ENCODE results near the gene BAZ1A. TPM values are rescaled to one million over a fixed set of nuclear protein-coding genes. Genes with fewer than 3 reads are reported as not detected.

Gene BAZ1A
- total and polyA plus RNA-seq, 9 of the 15 experiments (the other 6 are each of a cell fraction or from before 2014, with no cell fraction given) = 22.0 to 71.2 (median 39.1) TPM

GRCh38 chr14:34742270-34743115 lies 132.7 kb downstream of the BAZ1A start:
- intact Hi-C loops (cut with micrococcal nuclease) = no loop called here
- no peaks in the 10 kb centered on the region for H4K20me1 ChIP-seq (replicated peaks; ENCODE audit: control insufficient read depth, insufficient read depth, low read length)
- H3K9me1 ChIP-seq (ENCODE audit: control insufficient read depth, insufficient read depth, low read length) = no peaks in the 10 kb centered on the region
- DNase-seq (ENCODE audit: extremely low read depth in 1 of 4, low spot score in 3 of 4) = no peak
- H3K36me3 ChIP-seq (ENCODE audit: control insufficient read depth, insufficient read depth, low read length) = no peaks in the 10 kb centered on the region
- POLR2A ChIA-PET = no interaction called here
- CTCF ChIA-PET (ENCODE audit: low intra/inter-chr PET ratio) = no interaction called here
- H3K27me3 ChIP-seq (ENCODE audit: control insufficient read depth in 2 of 2, insufficient read depth in 2 of 2, low read length in 2 of 2) = no peaks in the 10 kb centered on the region
- H3K9me3 ChIP-seq (replicated peaks; ENCODE audit: control insufficient read depth, insufficient read depth, low read depth, low read length) = no peaks in the 10 kb centered on the region
- in situ Hi-C loops (cut with MboI) = no loop called here
- no peaks in the 10 kb centered on the region for H3K79me2 ChIP-seq (ENCODE audit: control insufficient read depth, insufficient read depth, low read length)
- no TSS peak for BruUV-seq (replicated peaks)
- no peak overlapping the region for H3K27ac ChIP-seq (ENCODE audit: extremely low read depth, low read depth, low read length)
- FAIRE-seq = no peak
- no peak for ATAC-seq
- no peak overlapping the region for H3K4me2 ChIP-seq (ENCODE audit: insufficient read depth, low read length)
- H3K4me3 ChIP-seq = no peak overlapping the region
- WGBS (ENCODE audit: insufficient coverage, low coverage, missing lambda C conversion rate) = 53% methylated on average over 8 of the region's 8 CpGs
- no peaks in the 10 kb centered on the region for H3K4me1 ChIP-seq (replicated peaks in 1 of 2; ENCODE audit: control insufficient read depth in 2 of 2, insufficient read depth in 2 of 2, low read length in 2 of 2)
- no peak for TF ChIP-seq TBL1XR1 (IDR thresholded peaks at IDR 0.05; ENCODE audit: low read length in 2 of 2)
- TF ChIP-seq NFIC (IDR thresholded peaks at IDR 0.05) = peak; percentile 81
- no peak for TF ChIP-seq ILK (tag; IDR thresholded peaks at IDR 0.05; ENCODE audit: borderline replicate concordance, low read depth)
- no peak for TF ChIP-seq ZNF449 (CRISPR knock-in tag; IDR thresholded peaks at IDR 0.05)
- no peak for TF ChIP-seq NRF1 (conservative IDR thresholded peaks at IDR 0.05 in 1 of 2, IDR thresholded peaks at IDR 0.05 in 1 of 2)
- TF ChIP-seq C11orf30 (IDR thresholded peaks at IDR 0.05; ENCODE audit: low read depth) = 0 out of 2 replicates have a peak, but pooled peaks have one; percentile 0
- no peak overlapping the region for H2AFZ ChIP-seq (ENCODE audit: low read depth, low read length)
- H3K9ac ChIP-seq (ENCODE audit: insufficient read depth in 1 of 2, low read depth in 2 of 2, low read length in 2 of 2) = no peak overlapping the region
